Measurements from ENCODE around the gene SWAP70. TPM values are rescaled to one million over a fixed set of nuclear protein-coding genes. Genes with fewer than 3 reads are reported as not detected.

The SWAP70 gene
- total and polyA plus RNA-seq, 2 experiments from 2014 or later = 30.3 to 33.3 TPM

DNA sequence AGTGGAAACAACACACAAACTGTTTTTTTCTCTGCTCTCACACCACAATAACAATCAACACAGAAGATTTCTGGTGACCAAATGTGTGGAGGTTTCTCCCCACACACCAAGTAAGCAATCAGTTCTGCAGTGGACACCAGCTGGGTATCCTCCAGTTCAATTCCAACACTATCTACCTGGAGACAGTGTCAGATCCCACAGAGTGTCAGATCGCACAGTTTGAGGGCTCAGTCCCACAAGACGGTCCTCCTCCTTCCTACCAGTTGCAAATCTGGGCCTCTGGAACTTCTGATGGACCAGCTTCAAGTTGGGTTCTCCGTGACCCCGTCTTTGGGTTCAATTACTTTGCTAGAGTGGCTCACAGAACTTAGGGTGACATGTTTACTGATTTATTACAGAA is 9.0 kb downstream of the SWAP70 start:
- H4K20me1 ChIP-seq (replicated peaks; ENCODE audit: insufficient read depth) = peaks cover 4% of the 10 kb centered on the region; the same call in 1 of the 2 replicates
- H3K27me3 Mint-ChIP-seq (ENCODE audit: insufficient read depth, low read depth, poor library complexity) = peaks cover 6% of the 10 kb centered on the region
- no peak overlapping the region for H3K4me3 ChIP-seq
- DNase-seq (ENCODE audit: low spot score) (no peak), ATAC-seq (no peak)
- no peak overlapping the region for H3K4me2 ChIP-seq
- no peak overlapping the region for H2AFZ ChIP-seq
- no peak overlapping the region for H3K27ac ChIP-seq (ENCODE audit: low read depth)
- peaks cover 30% of the 10 kb centered on the region for H3K4me1 ChIP-seq (ENCODE audit: insufficient read depth)
- peaks cover 26% of the 10 kb centered on the region for H3K4me1 Mint-ChIP-seq
- H3K9me2 ChIP-seq (ENCODE audit: insufficient read depth) = no peaks in the 10 kb centered on the region
- no peaks in the 10 kb centered on the region for H3F3A ChIP-seq (replicated peaks; ENCODE audit: low read depth)
- no peaks in the 10 kb centered on the region for H3K36me3 ChIP-seq (ENCODE audit: insufficient read depth)
- TF ChIP-seq, protein P1, sequence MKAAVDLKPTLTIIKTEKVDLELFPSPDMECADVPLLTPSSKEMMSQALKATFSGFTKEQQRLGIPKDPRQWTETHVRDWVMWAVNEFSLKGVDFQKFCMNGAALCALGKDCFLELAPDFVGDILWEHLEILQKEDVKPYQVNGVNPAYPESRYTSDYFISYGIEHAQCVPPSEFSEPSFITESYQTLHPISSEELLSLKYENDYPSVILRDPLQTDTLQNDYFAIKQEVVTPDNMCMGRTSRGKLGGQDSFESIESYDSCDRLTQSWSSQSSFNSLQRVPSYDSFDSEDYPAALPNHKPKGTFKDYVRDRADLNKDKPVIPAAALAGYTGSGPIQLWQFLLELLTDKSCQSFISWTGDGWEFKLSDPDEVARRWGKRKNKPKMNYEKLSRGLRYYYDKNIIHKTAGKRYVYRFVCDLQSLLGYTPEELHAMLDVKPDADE (IDR thresholded peaks at IDR 0.05) = no peak
- TF ChIP-seq, protein P2, sequence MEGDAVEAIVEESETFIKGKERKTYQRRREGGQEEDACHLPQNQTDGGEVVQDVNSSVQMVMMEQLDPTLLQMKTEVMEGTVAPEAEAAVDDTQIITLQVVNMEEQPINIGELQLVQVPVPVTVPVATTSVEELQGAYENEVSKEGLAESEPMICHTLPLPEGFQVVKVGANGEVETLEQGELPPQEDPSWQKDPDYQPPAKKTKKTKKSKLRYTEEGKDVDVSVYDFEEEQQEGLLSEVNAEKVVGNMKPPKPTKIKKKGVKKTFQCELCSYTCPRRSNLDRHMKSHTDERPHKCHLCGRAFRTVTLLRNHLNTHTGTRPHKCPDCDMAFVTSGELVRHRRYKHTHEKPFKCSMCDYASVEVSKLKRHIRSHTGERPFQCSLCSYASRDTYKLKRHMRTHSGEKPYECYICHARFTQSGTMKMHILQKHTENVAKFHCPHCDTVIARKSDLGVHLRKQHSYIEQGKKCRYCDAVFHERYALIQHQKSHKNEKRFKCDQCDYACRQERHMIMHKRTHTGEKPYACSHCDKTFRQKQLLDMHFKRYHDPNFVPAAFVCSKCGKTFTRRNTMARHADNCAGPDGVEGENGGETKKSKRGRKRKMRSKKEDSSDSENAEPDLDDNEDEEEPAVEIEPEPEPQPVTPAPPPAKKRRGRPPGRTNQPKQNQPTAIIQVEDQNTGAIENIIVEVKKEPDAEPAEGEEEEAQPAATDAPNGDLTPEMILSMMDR (conservative IDR thresholded peaks at IDR 0.05; ENCODE audit: low read depth in 2 of 2) = no peak
- TF ChIP-seq CREB1 (CRISPR knock-in tag; IDR thresholded peaks at IDR 0.05; ENCODE audit: low read depth) = no peak
- no peak for TF ChIP-seq EZH2phosphoT487 (IDR thresholded peaks at IDR 0.05; ENCODE audit: unreplicated experiment)
- no peak for TF ChIP-seq NANOG (IDR thresholded peaks at IDR 0.05; ENCODE audit: borderline replicate concordance)
- no peak for TF ChIP-seq EZH2 (IDR thresholded peaks at IDR 0.05; ENCODE audit: low read depth, unreplicated experiment)
- no peak for TF ChIP-seq POLR2AphosphoS5 (IDR thresholded peaks at IDR 0.05; ENCODE audit: low read depth)
- TF ChIP-seq JUNB (IDR thresholded peaks at IDR 0.05; ENCODE audit: unreplicated experiment) = no peak
- TF ChIP-seq, protein P3, sequence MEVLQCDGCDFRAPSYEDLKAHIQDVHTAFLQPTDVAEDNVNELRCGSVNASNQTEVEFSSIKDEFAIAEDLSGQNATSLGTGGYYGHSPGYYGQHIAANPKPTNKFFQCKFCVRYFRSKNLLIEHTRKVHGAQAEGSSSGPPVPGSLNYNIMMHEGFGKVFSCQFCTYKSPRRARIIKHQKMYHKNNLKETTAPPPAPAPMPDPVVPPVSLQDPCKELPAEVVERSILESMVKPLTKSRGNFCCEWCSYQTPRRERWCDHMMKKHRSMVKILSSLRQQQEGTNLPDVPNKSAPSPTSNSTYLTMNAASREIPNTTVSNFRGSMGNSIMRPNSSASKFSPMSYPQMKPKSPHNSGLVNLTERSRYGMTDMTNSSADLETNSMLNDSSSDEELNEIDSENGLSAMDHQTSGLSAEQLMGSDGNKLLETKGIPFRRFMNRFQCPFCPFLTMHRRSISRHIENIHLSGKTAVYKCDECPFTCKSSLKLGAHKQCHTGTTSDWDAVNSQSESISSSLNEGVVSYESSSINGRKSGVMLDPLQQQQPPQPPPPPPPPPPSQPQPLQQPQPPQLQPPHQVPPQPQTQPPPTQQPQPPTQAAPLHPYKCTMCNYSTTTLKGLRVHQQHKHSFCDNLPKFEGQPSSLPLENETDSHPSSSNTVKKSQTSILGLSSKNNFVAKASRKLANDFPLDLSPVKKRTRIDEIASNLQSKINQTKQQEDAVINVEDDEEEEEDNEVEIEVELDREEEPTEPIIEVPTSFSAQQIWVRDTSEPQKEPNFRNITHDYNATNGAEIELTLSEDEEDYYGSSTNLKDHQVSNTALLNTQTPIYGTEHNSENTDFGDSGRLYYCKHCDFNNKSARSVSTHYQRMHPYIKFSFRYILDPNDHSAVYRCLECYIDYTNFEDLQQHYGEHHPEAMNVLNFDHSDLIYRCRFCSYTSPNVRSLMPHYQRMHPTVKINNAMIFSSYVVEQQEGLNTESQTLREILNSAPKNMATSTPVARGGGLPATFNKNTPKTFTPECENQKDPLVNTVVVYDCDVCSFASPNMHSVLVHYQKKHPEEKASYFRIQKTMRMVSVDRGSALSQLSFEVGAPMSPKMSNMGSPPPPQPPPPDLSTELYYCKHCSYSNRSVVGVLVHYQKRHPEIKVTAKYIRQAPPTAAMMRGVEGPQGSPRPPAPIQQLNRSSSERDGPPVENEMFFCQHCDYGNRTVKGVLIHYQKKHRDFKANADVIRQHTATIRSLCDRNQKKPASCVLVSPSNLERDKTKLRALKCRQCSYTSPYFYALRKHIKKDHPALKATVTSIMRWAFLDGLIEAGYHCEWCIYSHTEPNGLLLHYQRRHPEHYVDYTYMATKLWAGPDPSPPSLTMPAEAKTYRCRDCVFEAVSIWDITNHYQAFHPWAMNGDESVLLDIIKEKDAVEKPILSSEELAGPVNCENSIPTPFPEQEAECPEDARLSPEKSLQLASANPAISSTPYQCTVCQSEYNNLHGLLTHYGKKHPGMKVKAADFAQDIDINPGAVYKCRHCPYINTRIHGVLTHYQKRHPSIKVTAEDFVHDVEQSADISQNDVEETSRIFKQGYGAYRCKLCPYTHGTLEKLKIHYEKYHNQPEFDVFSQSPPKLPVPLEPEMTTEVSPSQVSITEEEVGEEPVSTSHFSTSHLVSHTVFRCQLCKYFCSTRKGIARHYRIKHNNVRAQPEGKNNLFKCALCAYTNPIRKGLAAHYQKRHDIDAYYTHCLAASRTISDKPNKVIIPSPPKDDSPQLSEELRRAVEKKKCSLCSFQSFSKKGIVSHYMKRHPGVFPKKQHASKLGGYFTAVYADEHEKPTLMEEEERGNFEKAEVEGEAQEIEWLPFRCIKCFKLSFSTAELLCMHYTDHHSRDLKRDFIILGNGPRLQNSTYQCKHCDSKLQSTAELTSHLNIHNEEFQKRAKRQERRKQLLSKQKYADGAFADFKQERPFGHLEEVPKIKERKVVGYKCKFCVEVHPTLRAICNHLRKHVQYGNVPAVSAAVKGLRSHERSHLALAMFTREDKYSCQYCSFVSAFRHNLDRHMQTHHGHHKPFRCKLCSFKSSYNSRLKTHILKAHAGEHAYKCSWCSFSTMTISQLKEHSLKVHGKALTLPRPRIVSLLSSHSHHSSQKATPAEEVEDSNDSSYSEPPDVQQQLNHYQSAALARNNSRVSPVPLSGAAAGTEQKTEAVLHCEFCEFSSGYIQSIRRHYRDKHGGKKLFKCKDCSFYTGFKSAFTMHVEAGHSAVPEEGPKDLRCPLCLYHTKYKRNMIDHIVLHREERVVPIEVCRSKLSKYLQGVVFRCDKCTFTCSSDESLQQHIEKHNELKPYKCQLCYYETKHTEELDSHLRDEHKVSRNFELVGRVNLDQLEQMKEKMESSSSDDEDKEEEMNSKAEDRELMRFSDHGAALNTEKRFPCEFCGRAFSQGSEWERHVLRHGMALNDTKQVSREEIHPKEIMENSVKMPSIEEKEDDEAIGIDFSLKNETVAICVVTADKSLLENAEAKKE (CRISPR knock-in tag; IDR thresholded peaks at IDR 0.05) = no peak
- no peak for TF ChIP-seq ZNF114 (CRISPR knock-in tag; IDR thresholded peaks at IDR 0.05)
- TF ChIP-seq, protein P4, sequence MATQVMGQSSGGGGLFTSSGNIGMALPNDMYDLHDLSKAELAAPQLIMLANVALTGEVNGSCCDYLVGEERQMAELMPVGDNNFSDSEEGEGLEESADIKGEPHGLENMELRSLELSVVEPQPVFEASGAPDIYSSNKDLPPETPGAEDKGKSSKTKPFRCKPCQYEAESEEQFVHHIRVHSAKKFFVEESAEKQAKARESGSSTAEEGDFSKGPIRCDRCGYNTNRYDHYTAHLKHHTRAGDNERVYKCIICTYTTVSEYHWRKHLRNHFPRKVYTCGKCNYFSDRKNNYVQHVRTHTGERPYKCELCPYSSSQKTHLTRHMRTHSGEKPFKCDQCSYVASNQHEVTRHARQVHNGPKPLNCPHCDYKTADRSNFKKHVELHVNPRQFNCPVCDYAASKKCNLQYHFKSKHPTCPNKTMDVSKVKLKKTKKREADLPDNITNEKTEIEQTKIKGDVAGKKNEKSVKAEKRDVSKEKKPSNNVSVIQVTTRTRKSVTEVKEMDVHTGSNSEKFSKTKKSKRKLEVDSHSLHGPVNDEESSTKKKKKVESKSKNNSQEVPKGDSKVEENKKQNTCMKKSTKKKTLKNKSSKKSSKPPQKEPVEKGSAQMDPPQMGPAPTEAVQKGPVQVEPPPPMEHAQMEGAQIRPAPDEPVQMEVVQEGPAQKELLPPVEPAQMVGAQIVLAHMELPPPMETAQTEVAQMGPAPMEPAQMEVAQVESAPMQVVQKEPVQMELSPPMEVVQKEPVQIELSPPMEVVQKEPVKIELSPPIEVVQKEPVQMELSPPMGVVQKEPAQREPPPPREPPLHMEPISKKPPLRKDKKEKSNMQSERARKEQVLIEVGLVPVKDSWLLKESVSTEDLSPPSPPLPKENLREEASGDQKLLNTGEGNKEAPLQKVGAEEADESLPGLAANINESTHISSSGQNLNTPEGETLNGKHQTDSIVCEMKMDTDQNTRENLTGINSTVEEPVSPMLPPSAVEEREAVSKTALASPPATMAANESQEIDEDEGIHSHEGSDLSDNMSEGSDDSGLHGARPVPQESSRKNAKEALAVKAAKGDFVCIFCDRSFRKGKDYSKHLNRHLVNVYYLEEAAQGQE (IDR thresholded peaks at IDR 0.05; ENCODE audit: unreplicated experiment) = no peak
- no peak for TF ChIP-seq ZNF331 (CRISPR knock-in tag; IDR thresholded peaks at IDR 0.05; ENCODE audit: low read depth)
- TF ChIP-seq STAT1 (IDR thresholded peaks at IDR 0.05; ENCODE audit: unreplicated experiment) = no peak
- H3K79me2 ChIP-seq (replicated peaks; ENCODE audit: insufficient read depth) = peaks cover 71% of the 10 kb centered on the region
- no peaks in the 10 kb centered on the region for H3K27me3 ChIP-seq (ENCODE audit: insufficient read depth)
- peaks cover 10% of the 10 kb centered on the region; the same call in 2 of the 3 replicates for H3K36me3 Mint-ChIP-seq (ENCODE audit: low read depth)
- H3K4me3 Mint-ChIP-seq = no peak overlapping the region
- H3K27ac Mint-ChIP-seq = no peak overlapping the region
- no peaks in the 10 kb centered on the region; the same call in 2 of the 3 replicates for H3K9me3 Mint-ChIP-seq
